ENCODE measurements around the gene SHC4. TPM values are rescaled to one million over a fixed set of nuclear protein-coding genes. Genes with fewer than 3 reads are reported as not detected.

SHC4 gene
- total and polyA plus RNA-seq, 2 of the 8 experiments (the other 6 are each of a cell fraction or from before 2014, with no cell fraction given), result 0.15 to 0.30 TPM

DNA sequence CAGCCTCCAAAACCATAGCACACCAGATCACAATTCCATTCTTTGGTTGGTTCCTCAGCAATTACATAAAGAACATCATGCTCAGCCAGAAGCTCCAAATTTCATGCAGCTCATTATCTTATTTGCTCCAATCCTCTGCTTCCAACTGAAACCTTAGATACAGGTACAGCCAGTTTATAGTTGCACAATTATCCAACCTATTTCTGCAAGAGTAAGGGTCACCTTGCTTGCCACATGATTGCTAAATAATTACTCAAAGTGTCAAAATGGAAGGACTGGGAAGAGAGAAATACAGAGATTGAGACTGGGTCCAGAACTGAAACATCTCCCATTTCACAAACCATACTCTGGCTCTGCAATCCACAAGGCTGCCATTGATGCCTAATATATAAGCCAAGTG lies 23.4 kb upstream of the SHC4 start:
- H3K79me1 ChIP-seq (ENCODE audit: low read depth, low read length), result no peaks in the 10 kb centered on the region
- no peaks in the 10 kb centered on the region for H3K27me3 ChIP-seq (replicated peaks in 1 of 4; ENCODE audit: control insufficient read depth in 3 of 4, extremely low read depth in 1 of 4, insufficient read depth in 3 of 4, low read length in 3 of 4)
- TF ChIP-seq BACH1 (IDR thresholded peaks at IDR 0.05; ENCODE audit: low read length) (no peak), NANOG (IDR thresholded peaks at IDR 0.05; ENCODE audit: insufficient read depth, low read depth, low read length, poor library complexity, severe bottlenecking) (no peak), MAFK (IDR thresholded peaks at IDR 0.05; ENCODE audit: low read depth, low read length) (no peak), POLR2A (IDR thresholded peaks at IDR 0.05; ENCODE audit: control extremely low read depth in 1 of 2, low read depth in 2 of 2, low read length in 2 of 2) (no peak), SAP30 (IDR thresholded peaks at IDR 0.05; ENCODE audit: insufficient read depth, insufficient replicate concordance, low read length) (no peak), TAF7 (optimal IDR thresholded peaks at IDR 0.05; ENCODE audit: borderline replicate concordance, low read depth, low read length) (no peak), YY1 (IDR thresholded peaks at IDR 0.05; ENCODE audit: low read depth, low read length) (no peak), EGR1 (IDR thresholded peaks at IDR 0.05; ENCODE audit: borderline replicate concordance, low read depth, low read length) (no peak), TEAD4 (IDR thresholded peaks at IDR 0.05; ENCODE audit: low read depth, low read length) (no peak), CTBP2 (IDR thresholded peaks at IDR 0.05; ENCODE audit: borderline replicate concordance, insufficient read depth, insufficient read length, low read length) (no peak), RAD21 (IDR thresholded peaks at IDR 0.05 in 1 of 2, conservative IDR thresholded peaks at IDR 0.05 in 1 of 2; ENCODE audit: low read depth in 2 of 2, low read length in 2 of 2) (no peak), TBP (IDR thresholded peaks at IDR 0.05; ENCODE audit: low read depth, low read length) (no peak)
- TF ChIP-seq, protein P1, sequence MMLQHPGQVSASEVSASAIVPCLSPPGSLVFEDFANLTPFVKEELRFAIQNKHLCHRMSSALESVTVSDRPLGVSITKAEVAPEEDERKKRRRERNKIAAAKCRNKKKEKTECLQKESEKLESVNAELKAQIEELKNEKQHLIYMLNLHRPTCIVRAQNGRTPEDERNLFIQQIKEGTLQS (IDR thresholded peaks at IDR 0.05; ENCODE audit: insufficient read depth, low read depth, low read length), result no peak
- no peak overlapping the region for H3K14ac ChIP-seq (ENCODE audit: insufficient read length)
- no peak overlapping the region for H2BK5ac ChIP-seq (ENCODE audit: low read depth, low read length)
- no peaks in the 10 kb centered on the region for H3K23me2 ChIP-seq (ENCODE audit: low read depth, low read length)
- H3K56ac ChIP-seq (replicated peaks; ENCODE audit: insufficient read length, low read depth, low read length), result no peak overlapping the region
- H3K36me3 ChIP-seq (ENCODE audit: control insufficient read depth in 2 of 4, insufficient read depth in 4 of 4, low read length in 3 of 4), result peaks cover 4 to 5% (median 5%) of the 10 kb centered on the region in 4 experiments; a peak in 6 of 8 replicates
- no peaks in the 10 kb centered on the region for H3K4me1 ChIP-seq (replicated peaks in 1 of 4; ENCODE audit: control insufficient read depth in 3 of 4, insufficient read depth in 4 of 4, low read length in 3 of 4)
- no peak overlapping the region for H3K27ac ChIP-seq (ENCODE audit: low read depth, low read length)
- H3K79me2 ChIP-seq (ENCODE audit: control insufficient read depth in 1 of 2, insufficient read depth in 2 of 2, low read length in 2 of 2), result no peaks in the 10 kb centered on the region
- no peak overlapping the region for H2BK120ac ChIP-seq (replicated peaks; ENCODE audit: low read depth, low read length)
- CTCF ChIA-PET (ENCODE audit: partially characterized antibody), result interaction anchor here (1.8 to 3.9 kb wide), 2 partner anchors 12 to 125 kb away, joined by 7 to 20 read pairs; no protein-coding TSS in a partner anchor
- DNase-seq (ENCODE audit: low read depth in 1 of 2, low spot score in 2 of 2) (no peak), FAIRE-seq (no peak)
- H2AFZ ChIP-seq (ENCODE audit: low read length), result no peak overlapping the region
- no peak overlapping the region for H2AK5ac ChIP-seq (ENCODE audit: low read depth, low read length)
- no peak overlapping the region for H3K23ac ChIP-seq (ENCODE audit: insufficient read length)
- POLR2A ChIA-PET (ENCODE audit: partially characterized antibody), result no interaction called here
- H2BK15ac ChIP-seq (ENCODE audit: low read length), result no peak overlapping the region
- H4K91ac ChIP-seq (replicated peaks; ENCODE audit: insufficient read length, low read length), result no peak overlapping the region
- no peak overlapping the region for H2BK12ac ChIP-seq (ENCODE audit: low read depth, low read length)
- H4K8ac ChIP-seq (ENCODE audit: extremely low read depth, insufficient read depth, low read length), result no peak overlapping the region
- no peaks in the 10 kb centered on the region for H3K9me3 ChIP-seq (ENCODE audit: insufficient read depth in 2 of 2, low read depth in 1 of 2, low read length in 1 of 2)
- no peak overlapping the region for H2BK20ac ChIP-seq (ENCODE audit: low read length)
- H4K5ac ChIP-seq (ENCODE audit: insufficient read length, low read depth, low read length), result no peak overlapping the region
- H3K4me3 ChIP-seq (ENCODE audit: extremely low read depth in 1 of 4, insufficient read depth in 2 of 4, low read depth in 3 of 4, low read length in 4 of 4), result no peak overlapping the region
- H3K4ac ChIP-seq (replicated peaks; ENCODE audit: insufficient read length, low read depth, low read length), result no peak overlapping the region
- H3K4me2 ChIP-seq (ENCODE audit: insufficient read depth in 1 of 2, low read depth in 2 of 2, low read length in 2 of 2), result no peak overlapping the region
- H4K20me1 ChIP-seq (replicated peaks in 1 of 2; ENCODE audit: control insufficient read depth in 1 of 2, insufficient read depth in 2 of 2, low read length in 2 of 2), result no peaks in the 10 kb centered on the region
- no peak overlapping the region for H3K9ac ChIP-seq (replicated peaks in 1 of 4; ENCODE audit: extremely low read depth in 1 of 4, low read depth in 3 of 4, low read length in 3 of 4)
- no peak overlapping the region for H3K18ac ChIP-seq (ENCODE audit: extremely low read depth, low read length)
